Esophagus squamous epithelium (tissue), 4 donors: ENCODE measurements around the gene CAPN2.

Experiments
- CTCF ChIP-seq, 6 experiments: fragments of 450-650 bp in 4 of 6; fragments of 200-600 bp in 2 of 6; sonication (generic) in 2 of 6; IDR thresholded peaks; one replicate each; pipeline ENCODE4 v1.5.1; 2016 to 2019; ENCODE audit warnings: antibody characterized with exemption in 6 of 6, mild to moderate bottlenecking in 4 of 6, moderate library complexity in 4 of 6
- POLR2A ChIP-seq, 4 donors: fragments of 450-650 bp; IDR thresholded peaks; one replicate each; pipeline ENCODE4 v1.6.1; 2017; ENCODE audit warnings: antibody characterized with exemption in 4 of 4, mild to moderate bottlenecking in 4 of 4, moderate library complexity in 3 of 4

GRCh38 chr1:223761411-223761810, 49.1 kb downstream of the CAPN2 start:
- TF ChIP-seq CTCF (IDR thresholded peaks at IDR 0.05), result no peak
- no peak for TF ChIP-seq POLR2A (IDR thresholded peaks at IDR 0.05)
